HG03432 (cell line): Measurements from ENCODE around the gene MROH7.

Experiments used
- ATAC-seq: cut with Tn5 transposase; IDR thresholded peaks from one replicate; pipeline ENCODE4 v1.9.1; 2021; ENCODE audit warnings: mild to moderate bottlenecking, moderate library complexity; ENCODE audit not compliant: unreplicated experiment

The MROH7 gene

GRCh38 chr1:54695221-54695620, 53.6 kb downstream of the MROH7 start:
- ATAC-seq = no peak

DNA sequence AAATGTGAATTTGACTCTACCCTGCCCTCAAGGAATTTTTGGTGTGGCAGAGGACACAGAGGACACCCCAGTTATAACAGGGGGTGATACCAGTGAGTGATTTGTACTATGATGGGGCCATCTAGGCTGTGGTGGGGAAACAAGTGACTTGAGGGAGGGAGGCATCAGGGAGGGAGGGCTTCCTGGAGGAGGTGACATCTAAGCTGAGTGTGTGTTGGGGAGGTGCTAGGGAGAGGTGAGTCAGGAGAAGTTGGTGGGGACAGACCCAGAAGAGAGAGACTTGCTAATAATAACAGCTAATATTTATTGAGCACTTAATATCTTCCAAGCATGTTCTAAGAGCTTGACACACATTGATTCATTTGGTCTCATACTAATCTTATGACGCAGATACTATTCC, 54.2 kb downstream of the MROH7 start:
- no peak for ATAC-seq

DNA sequence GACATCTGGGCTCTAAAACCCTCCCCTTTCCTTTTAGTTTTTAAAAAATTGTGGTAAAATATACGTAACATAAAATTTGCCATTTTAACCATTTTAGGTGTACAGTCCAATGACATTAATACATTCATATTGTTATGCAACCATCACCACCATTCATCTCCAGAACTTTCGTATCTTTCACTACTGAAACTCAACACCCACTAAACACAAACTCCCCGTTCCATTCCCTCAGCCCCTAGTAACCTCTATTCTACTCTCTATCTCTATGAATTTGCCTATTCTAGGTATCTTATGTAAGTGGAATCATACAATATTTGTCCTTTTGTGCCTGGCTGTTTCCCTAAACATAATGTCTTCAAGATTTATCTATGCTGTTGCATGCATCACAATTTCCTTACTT, 54.7 kb downstream of the MROH7 start:
- ATAC-seq = no peak

GRCh38 chr1:54697896-54698295, 56.3 kb downstream of the MROH7 start:
- no peak for ATAC-seq

DNA sequence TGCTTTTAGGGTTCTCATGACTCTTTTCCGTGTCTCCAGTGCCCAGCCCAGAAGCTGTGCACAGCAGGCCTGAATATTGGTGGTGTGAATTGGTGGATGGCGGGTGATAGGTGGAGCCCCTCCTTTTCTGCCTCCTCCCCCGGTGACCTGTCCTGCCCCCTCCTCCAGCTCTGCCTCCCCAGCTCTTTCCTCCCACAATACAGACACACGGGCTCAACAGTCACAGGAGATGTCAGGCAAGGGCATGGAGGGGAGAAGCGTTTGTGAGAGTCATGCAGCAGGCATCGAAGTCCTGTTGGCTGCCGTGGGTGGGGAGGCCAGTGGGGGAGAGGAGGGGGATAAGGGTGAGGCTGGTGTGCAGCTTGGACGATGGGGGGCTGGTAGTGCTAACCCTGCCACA, 56.8 kb downstream of the MROH7 start:
- no peak for ATAC-seq

DNA sequence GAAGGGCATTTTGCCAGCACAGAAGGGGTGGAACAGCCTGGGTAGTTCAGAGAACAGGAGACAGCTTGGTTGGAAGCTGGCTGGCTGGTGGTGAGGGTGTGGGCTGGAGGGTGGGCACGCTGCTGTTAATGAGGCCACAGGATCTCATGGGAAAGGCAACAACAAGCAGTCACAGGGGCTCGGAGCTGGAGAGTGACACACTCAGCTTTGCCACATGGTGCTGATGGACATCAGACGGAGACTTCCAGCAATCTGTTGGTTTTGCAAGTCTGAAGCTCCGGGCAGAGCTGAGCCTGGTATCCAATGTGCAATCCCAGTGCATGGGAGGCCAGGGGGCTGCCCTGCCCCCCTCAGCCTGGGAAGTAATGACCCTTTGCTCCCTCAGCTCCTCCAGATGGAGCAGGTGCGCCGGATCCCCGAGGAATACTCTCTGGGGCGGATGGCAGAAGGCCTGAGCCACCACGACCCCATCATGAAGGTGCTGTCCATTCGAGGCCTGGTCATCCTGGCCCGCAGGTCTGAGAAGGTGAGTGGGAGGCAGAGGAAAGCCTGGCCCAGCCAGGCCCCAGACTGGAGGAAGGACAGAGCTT, 58.4 kb downstream of the MROH7 start:
- no peak for ATAC-seq

- ATAC-seq = no peak
Measured at GRCh38 chr1:54701066-54701465, 59.5 kb downstream of the MROH7 start.

- ATAC-seq = no peak
Measured at GRCh38 chr1:54701996-54702395, 60.4 kb downstream of the MROH7 start.

DNA sequence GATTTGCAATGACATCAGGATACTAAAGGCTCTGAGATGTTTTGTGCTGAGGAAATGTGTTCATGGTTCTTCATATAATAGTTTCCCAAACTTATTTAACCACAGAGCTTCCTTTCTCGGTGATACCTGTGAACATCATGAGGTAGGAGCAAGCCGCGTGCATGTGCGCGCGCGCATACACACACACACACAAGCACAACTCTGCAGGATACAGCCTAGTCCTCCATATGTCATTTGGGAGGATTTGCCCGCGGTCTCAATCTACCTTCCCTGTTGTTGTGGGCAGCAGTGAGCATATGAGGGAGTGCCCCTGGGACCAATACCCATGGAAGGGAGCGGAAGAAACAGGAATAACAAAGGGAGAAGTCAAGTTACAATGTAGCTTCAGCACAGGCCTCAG, 61.9 kb downstream of the MROH7 start:
- ATAC-seq = no peak

- ATAC-seq = no peak
Measured at GRCh38 chr1:54705153-54705552, 63.6 kb downstream of the MROH7 start.

GRCh38 chr1:54706419-54706818, 64.8 kb downstream of the MROH7 start:
- ATAC-seq = no peak

- ATAC-seq = no peak
Measured at GRCh38 chr1:54708385-54708784, 66.8 kb downstream of the MROH7 start.

- ATAC-seq = no peak
Measured at GRCh38 chr1:54709547-54710292, 68.1 kb downstream of the MROH7 start.

DNA sequence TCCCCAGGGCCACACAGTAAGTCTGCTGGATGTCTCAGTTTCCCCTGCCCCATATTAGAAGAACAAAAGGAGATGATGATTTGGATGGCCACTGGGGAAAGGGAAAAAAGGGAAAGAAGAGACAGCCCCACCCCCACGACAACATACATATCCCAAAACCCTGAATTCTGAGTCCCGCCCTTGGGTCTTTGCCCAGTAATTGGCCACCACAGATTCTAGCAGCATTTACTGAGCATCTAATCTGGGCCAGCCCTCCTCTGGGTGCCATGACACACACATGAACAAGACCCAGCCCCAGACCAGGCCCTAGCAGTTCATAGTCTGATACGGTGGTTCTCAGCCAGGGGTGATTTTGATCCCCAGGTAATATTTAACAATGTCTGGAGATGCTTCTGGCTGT, 68.8 kb downstream of the MROH7 start:
- ATAC-seq = no peak

DNA sequence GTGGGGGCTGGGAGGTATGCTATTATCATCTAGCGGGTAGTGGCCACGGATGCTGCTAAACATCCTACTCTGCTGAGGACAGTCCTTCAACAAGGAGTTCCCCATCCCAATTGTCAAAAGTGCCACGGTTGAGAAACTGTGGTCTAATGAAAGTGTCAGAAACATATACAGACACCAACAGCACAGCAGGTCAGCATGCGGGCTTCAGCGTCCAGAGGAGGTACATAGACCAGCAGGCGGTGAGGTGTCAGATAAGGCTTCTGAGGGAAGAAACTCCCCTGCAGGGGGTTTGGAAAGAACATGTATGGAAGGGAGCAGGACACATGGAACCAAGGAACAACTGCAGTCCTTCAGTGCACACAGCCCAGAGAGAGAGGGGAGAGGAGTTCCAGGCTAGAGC, 69.3 kb downstream of the MROH7 start:
- no peak for ATAC-seq

DNA sequence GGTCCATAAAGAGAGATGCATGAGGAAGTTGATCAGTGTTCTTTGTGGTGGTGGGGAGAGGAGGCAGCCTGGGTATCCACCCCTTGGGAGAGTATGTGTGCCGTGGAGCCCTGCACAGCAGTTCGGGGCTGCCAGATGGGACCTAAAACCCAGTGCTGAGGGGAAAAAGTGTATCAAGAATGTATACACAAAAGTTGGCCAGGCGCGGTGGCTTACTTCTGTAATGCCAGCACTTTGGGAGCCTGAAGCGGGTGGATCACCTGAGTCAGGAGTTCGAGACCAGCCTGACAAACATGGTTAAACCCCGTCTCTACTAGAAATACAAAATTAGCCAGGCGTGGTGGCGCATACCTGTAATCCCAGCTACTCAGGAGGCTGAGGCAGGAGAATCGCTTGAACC, 70.0 kb downstream of the MROH7 start:
- ATAC-seq = no peak

GRCh38 chr1:54714881-54715492, 73.4 kb downstream of the MROH7 start:
- ATAC-seq = no peak

DNA sequence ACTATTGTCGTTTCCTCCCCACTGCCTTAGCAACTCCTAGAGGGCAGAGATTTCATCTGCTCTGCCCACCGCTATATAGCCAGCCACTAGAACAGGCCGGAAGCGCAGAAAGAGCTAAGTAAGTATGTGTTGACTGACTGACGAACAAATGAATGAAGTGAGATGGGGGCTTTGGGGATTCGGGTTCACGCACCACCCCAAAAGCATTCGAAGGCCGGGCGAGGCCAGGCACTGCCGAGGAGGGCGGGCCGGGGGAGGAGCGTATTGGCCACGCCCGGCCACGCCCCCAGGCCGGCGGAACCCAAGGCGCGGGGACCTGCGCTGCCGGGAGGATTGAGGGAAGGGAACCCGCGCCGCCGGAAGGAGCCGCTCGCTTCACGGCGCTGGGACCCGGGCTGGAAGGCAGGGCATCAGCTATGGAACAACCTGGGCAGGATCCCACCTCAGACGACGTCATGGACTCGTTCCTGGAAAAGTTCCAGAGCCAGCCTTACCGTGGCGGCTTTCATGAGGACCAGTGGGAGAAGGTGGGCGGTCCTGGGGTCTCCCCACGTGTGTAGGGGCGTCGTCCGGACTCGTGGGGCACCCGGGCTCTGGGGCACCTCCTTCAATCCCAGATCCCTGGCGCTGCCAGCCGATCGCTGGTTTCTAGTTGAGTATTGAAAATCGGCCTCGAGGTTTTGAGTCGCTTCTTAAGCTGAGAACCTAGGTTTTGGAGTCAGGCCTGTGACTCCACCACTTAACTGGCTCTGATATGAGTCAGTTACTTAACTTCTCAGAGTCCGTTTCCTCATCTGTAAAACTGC, 74.1 kb downstream of the MROH7 start, which contains the start of gene TTC4:
Gene TTC4, plus strand, starts transcription at position 369 of the 806 bp plus-strand sequence. Its CDS starts 48 bp downstream, at position 417.
- ATAC-seq = peak; percentile 99

DNA sequence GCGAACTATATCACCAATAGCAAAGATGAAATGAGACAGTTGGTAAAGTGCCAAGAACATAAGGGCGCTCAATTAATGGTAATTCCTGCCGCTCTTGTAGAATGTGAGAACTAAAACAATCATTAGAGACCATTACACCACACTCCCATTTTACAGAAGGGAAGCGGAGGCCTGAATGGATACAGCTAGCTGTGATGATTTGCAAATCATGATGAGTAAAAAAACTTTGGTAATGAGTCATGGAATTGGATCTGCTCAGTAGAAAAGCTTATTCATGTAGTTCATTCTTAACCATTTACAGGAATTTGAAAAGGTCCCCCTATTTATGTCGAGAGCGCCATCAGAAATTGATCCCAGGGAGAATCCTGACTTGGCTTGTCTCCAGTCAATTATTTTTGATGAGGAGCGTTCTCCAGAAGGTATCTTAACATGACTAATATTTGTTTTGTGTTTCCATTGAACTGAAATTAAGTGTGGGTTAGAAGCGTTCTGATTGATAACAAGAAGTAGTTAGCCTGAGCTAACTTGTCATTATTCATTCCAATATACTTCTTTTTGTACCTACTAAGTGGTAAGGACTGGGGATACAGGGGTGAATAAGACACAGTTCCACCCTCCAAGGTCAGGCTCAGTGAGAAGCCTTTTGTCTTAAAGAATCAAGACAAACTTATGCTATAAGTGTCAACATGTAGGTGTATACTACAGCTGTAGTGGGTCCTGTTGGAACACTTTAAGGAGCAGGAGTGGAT, 74.9 kb downstream of the MROH7 start:
- no peak for ATAC-seq

DNA sequence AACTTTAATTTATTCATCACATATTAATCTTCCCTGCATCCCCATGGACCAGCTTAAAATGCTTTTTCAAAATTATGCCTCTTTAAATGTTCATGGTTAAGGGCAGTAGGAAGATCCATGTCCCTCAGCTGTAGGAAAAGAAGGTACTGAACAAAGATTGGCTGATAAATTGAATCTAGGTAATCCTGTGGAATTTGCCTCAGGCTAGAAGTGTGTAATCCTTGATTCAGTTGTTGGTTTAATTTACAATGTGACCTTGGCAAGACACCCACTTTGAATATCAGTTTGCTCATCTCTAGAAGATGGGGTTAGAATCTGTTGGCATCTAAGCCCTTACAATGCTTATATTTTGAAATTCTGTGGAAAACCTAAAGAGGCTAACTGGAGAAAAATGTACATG, 80.1 kb downstream of the MROH7 start:
- ATAC-seq = no peak

- no peak for ATAC-seq
Measured at GRCh38 chr1:54723985-54724384, 82.4 kb downstream of the MROH7 start.
